NCI-H187 treated with DMSO at 0.1 percent for 48 hours (cell line): ENCODE results near the gene POLE4.

Experiments used
- DNase-seq: peaks from one replicate; lab custom pipeline; 2025; lab: John Stamatoyannopoulos, UW

Gene POLE4

GRCh38 chr2:74941284-74941683 is 17.2 kb upstream of the POLE4 start:
- no peak for DNase-seq

- no peak for DNase-seq
These were observed 16.2 kb upstream of the POLE4 start for GRCh38 chr2:74942263-74942662.

GRCh38 chr2:74944987-74945787 is 13.3 kb upstream of the POLE4 start:
- DNase-seq = no peak

DNA sequence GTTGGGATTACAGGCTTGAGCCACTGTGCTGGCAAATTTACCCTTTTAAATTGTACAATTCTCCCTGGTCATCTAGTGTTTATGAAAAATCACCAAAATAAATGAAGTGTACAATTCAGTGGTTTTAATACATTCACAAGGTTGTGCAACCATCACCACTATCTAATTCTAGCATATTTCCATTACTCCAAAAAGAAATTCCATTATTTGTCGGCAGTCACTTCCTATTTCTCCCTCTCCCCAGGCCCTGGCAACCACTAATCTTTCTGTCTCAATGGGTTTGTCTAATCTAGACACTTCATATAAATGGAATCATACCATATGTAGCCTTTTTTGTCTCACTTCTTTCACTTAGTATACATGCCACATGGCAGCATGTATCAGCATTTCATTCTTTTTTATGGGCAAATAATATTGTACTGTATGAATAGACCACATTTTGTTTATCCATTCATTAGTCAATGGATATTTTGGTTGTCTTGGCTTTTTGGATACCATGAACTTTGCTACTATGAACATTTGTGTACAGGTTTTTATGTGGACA is 12.6 kb upstream of the POLE4 start:
- no peak for DNase-seq

- DNase-seq = no peak
These were observed 10.7 kb upstream of the POLE4 start for GRCh38 chr2:74947703-74948102.

DNA sequence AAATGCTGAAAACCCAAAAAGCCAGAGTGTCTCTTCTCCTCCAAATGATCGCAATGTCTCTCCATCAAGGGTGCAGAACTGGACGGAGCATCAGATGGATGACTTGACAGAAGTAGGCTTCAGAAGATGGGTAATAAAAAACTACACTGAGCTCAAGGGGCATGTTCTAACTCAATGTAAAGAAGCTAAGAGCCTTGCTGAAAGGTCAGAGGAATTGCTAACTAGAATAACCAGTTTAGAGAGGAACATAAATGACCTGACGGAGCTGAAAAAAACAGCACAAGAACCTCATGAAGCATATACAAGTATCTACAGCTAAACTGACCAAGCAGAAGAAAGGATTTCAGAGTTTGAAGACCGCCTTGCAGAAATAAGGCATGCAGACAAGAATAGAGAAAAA is 9.7 kb upstream of the POLE4 start:
- no peak for DNase-seq

- no peak for DNase-seq
These were observed 7.2 kb upstream of the POLE4 start for GRCh38 chr2:74951211-74951754.

DNA sequence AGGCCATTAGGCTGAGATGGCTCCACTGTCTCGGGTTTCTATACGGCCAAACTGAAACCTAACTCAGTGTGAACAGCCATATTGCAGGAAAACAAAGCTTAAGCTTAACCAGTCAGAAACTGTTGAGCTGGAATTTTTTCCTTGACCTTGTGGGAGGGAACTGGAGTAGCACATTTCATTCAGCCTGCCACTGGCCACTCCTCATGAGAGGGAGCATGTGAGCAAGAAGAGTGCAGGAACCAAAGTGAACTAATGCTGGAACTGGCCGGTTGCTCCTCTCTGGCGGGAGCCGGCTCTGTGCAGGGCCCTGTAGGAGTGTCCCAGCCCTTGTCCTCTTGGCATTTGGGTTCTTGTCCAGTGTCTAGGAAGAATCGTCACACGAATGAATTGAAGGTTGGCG is 5.9 kb upstream of the POLE4 start:
- no peak for DNase-seq

GRCh38 chr2:74953796-74954499 is 4.5 kb upstream of the POLE4 start:
- DNase-seq = no peak

DNA sequence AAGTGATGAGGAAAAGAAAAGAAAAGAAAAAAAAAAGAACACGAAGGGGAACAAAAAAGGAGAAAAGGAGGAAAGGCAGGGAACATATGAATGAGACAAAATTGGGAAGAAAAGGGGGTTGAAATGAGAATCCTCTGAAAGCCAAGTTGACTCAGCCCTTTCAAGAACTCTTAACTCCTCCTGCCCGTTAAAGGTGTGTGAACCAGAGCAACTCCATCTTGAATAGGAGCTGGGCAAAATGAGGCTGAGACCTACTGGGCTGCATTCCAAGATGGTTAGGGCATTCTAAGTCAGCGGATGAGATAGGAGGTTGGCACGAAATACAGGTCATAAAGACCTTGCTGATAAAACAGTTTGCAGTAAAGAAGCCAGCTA is 4.0 kb upstream of the POLE4 start:
- no peak for DNase-seq

DNA sequence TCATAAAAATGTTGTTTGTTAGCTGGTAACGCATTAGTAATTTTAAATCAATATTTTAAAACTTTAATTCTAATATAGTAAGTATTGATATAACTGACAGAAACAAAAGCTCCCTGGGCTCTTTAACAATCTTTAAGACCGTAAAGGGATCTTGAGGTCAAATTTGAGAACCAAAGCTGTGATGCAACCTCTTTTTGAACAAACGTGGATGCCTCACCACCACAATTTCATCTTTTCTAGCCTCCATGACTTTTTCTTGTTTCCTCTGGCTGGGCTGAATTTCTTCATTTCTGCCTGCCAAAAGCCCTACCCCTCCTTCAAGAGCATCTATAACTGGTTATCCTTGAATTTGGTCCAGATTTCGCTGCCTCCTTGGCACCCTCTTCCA is 563 bp upstream of the POLE4 start:
- no peak for DNase-seq

GRCh38 chr2:74959106-74959751 is 786 bp downstream of the POLE4 start:
- DNase-seq = no peak

- no peak for DNase-seq
These were observed 8.4 kb downstream of the POLE4 start for GRCh38 chr2:74966887-74967286.

DNA sequence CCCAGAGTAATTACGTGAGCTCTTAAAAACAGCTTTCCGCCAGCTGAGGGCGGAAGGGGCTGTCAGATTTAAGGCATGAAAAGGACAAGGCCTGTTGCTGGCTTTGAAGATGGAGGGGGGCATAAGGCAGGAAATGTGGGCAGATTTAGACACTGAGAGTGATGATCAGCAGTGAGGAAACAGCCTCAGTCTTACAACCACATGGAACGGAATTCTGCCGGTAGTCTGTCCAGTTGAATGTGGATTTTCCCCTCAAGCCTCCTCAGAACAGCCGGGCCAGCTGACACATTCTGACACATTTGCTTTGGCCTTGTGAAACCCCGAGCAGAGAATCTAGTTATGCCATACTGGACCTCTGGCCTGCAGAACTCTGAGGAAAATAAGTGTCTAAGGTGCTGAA is 16.6 kb downstream of the POLE4 start:
- no peak for DNase-seq

DNA sequence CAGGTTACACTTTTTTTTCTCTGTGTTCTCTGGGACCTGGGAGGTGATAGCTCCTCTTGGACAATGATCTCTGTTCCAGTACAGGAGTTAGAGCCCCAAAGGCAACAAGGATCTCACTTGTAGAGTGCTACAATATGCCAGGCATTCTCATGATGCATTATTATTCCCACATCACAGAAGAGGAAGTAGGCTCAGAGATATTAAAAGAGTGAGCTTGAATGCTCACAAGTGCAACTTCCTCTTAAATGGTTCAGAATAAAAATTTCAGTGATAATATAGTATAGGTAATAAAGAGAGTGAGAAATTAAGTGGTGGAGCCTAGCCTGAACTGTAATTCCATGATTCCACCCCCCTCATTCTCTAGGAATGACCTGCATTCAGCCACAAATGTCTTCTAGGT is 21.4 kb downstream of the POLE4 start:
- no peak for DNase-seq

DNA sequence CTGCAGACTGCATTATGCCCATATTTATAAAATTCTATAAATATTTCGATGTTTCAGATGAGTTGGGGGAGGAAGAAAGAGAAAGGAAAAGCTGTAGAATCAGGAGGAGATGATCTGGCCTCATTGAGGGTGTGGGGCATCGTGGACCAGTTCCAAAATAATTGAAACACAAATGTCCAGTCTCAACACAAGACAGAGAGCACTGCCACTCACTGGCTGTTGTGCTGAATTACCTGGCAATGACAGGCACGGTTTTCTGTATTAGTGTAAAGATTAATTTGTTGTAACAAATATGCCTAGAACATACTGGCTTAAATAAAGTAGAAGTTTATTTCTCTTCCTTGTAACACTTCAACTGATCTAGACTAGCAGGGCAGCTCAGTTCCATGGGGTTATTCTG is 24.1 kb downstream of the POLE4 start:
- no peak for DNase-seq

DNA sequence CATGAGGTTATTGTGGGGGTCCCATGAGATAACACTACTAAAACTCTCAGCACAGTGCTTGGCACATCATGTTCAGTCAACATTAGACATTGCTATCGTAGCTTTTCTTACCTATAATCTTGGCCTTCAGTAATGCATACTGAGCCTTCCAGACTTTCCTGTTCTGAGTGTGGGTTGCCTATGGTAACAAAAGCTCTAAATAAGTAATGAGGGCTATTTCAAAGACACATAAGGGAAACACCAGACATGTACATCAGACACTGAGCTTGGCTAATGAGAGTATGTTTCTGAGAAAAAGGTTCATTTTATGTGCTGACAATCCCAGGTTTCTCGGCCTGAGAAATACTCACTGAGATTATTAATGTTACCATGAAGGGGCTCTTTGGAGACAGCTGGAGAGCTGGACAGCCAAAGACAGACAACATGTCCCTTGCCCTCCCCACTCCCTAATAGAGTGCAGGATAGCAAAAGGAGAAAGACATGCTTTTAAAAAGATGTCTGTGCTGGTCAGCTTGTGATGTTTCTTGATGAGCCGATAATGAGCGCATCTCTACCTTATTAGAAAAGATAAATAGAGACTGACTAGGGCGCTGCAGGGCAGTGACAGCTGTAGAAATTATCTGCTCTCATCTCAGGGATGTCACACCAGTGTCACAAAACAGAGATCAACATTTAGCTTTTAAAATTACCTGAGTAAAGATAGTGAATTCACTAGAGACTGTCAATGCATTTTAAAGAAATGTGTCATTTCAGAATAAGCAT is 25.4 kb downstream of the POLE4 start:
- DNase-seq = no peak

DNA sequence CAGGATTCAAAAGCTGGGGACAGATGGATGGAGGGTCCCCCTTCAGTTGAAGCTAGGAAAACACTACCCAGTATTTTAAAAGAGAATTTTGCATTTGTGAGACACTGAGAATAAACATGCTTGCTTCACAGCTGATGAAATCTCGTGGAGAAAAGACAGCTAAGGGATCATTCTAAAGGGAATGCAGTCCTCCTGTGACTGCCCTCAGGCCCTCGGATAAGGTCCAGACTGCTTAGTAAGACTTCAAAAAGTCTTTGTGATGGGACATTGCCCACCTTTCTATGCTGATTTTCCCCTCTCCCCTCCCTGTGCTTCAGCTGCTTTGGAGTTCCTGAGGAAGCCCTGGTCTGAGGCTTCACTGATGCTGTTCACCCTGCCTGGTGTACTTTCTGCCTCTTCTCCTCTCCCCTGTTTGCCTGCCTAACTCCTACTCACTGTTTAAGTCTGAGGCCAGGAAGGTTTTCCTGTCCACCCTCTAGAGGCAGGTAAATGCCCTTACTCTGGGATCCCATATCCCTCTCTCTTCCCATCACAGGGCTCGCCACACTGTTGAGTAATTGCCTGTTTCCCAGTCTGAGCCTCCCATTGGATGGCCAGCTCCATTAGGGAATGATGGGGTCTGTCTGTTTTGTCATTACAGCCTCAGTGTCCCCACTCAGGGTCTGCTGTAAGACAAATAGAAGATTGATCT is 26.6 kb downstream of the POLE4 start:
- no peak for DNase-seq

DNA sequence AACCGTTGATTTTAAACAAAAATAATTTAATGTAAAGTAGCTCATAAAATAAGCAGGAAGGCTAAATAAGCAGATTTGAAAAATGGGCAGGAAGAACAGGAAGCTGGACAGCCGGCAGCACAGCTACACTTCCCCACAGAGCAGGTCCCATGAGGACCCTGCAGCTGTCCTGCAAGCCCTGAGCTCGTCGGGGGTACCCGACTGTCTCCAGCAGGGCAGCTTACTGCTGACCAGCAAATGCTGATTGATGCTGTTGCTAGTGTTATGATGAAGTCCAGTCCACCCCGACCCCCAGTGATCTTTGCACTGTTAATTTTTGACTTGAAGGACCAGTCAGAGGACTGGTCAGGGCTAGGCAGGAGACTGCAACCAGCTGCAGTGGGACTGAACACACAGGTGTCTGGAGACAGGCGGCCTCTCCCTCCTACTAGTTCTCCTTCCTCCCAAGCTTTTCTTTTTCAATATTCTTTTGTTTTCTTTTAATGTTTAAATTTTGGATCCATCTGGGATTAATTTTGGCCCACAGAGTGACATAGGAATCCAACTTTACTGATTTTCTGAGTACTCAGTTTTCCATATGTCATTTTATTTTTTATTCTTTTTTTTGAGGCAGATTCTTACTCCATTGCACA is 27.7 kb downstream of the POLE4 start:
- no peak for DNase-seq

- DNase-seq = no peak
These were observed 33.5 kb downstream of the POLE4 start for GRCh38 chr2:74991977-74992376.

- DNase-seq = no peak
These were observed 41.0 kb downstream of the POLE4 start for GRCh38 chr2:74999468-74999867.
